HG03342 (cell line): Measurements from ENCODE around the gene NUCKS1.
A peak's percentile ranks its signal among the peaks of the same experiment; 100 is the strongest.

Source experiments
- ATAC-seq: cut with Tn5 transposase; IDR thresholded peaks from one replicate; pipeline ENCODE4 v1.9.1; 2021; ENCODE audit warnings: mild to moderate bottlenecking, moderate library complexity; ENCODE audit not compliant: unreplicated experiment

NUCKS1 gene

GRCh38 chr1:205772607-205773032 lies 22.6 kb upstream of the NUCKS1 start:
- ATAC-seq = no peak

GRCh38 chr1:205770618-205771017 lies 20.6 kb upstream of the NUCKS1 start:
- no peak for ATAC-seq

DNA sequence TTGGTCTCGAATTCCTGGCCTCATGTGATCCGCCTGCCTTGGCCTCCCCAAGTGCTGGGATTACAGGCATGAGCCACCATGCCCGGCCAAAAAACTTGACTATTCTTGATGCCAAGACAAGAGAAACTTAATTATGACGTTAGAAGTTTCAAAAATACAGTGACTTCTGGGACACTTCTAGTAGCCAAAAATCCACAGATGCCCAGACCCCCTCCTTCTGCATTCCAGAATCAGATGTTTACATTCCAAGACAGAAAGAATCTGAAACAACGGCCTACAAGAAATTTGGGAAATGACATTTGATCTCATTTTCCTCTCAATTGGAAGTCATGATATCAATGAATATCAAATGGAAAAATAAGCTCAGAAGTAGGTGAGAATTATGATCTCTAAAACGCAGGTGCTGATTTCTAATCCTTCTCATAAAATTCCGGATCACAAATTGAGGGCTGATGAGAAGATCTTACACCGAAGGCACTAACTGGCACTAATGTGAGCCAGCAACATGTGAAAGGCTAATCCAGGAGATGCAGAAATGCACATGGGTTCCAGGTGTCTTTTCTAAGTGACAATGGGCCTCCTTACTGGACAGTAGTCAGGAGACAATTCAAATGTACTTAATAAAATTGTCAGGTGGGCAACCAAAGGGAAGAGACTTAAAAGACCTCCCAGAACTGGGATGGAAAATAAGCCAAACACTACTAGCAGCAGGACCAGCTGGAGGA lies 19.8 kb upstream of the NUCKS1 start:
- no peak for ATAC-seq

- ATAC-seq = no peak
Measured at GRCh38 chr1:205767248-205767647, 17.3 kb upstream of the NUCKS1 start.

DNA sequence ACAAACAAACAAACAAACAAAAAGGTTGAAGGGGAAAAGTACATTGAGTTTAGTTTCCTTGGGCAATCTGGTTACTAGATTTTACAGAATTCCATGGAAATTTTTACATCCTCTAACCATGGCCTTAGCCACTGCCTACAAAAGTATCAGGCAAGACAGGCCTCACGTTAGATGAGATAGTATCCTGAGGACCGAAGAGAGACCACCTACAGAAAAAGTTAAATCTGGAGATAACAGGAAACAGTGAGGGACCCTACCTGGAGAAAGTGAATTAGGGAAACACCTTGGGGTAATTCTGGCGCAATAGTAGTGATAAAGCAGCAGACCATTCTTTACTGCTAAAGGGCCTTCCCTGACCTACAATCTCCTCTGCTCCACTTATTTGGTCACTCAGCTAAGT lies 16.6 kb upstream of the NUCKS1 start:
- no peak for ATAC-seq

GRCh38 chr1:205766038-205766437 lies 16.1 kb upstream of the NUCKS1 start:
- ATAC-seq = no peak

- ATAC-seq = no peak
Measured at GRCh38 chr1:205764578-205764977, 14.6 kb upstream of the NUCKS1 start.

- ATAC-seq = no peak
Measured at GRCh38 chr1:205763980-205764379, 14.0 kb upstream of the NUCKS1 start.

GRCh38 chr1:205760606-205761005 lies 10.6 kb upstream of the NUCKS1 start:
- no peak for ATAC-seq

- no peak for ATAC-seq
Measured at GRCh38 chr1:205756552-205756951, 6.6 kb upstream of the NUCKS1 start.

GRCh38 chr1:205754857-205755256 lies 4.9 kb upstream of the NUCKS1 start:
- no peak for ATAC-seq

- no peak for ATAC-seq
Measured at GRCh38 chr1:205751036-205751651, 1.2 kb upstream of the NUCKS1 start.

GRCh38 chr1:205749234-205750137 lies 496 bp downstream of the NUCKS1 start:
- peak; percentile 75 for ATAC-seq

- ATAC-seq = peak; percentile 23
Measured at GRCh38 chr1:205748403-205749233, 1.4 kb downstream of the NUCKS1 start.

DNA sequence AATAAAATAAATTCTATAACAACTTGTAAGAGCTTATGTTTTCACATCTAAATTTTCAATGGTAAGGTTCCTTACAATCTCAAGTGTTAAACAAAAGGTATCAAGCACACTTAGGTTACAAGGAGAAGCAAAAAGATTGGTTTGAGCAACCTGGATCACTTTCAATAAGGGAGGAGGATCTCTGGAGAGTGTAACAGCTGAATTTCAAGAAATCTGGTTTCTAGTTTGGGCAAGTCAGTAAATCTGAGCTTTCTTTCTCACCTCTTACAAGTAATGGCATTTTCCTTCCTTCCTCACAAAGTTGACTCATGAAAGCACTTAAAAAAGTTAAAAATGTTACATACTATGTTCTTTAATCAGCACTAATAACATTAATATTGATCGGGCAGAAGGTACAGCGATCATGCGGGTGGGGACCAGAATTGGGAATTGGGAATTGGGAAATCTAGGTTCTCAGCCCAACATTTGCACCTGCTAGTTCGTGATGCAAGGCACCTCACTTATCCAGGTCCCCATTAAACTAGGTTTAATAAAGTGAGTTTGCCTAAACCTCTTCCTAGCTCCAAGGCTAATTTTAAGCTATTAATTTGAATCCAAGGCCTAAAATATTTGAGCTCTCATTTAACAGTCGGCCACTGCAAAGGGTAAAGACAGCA lies 3.1 kb downstream of the NUCKS1 start:
- ATAC-seq = no peak

- ATAC-seq = no peak
Measured at GRCh38 chr1:205744403-205744802, 5.6 kb downstream of the NUCKS1 start.

- ATAC-seq = no peak
Measured at GRCh38 chr1:205743977-205744376, 6.0 kb downstream of the NUCKS1 start.

DNA sequence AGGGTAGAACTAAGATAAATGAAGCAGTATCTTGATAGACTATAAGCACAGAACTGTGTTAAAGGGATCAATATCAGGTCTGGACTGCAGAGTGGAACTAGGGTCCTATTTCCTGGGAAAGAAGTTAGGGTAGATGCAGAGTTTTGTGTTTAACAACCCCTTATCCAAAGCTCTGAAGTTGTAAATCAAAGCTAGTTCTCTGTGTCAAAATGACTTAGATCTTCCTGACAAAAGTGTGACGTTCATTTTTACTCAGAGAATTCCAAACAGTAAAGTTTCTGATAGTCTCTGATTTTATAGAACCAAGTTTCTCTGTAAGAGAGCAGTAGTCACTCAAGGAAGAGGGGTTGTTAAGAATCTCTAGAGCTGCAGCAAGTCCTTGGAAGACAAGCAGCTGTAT lies 8.3 kb downstream of the NUCKS1 start:
- no peak for ATAC-seq

- ATAC-seq = no peak
Measured at GRCh38 chr1:205739348-205740160, 10.4 kb downstream of the NUCKS1 start.
